RPMI7951 (cell line): ENCODE results near the gene FANCL. TPM values are rescaled to one million over a fixed set of nuclear protein-coding genes. Genes with fewer than 3 reads are reported as not detected.
"Not testable (repeated sequence)": the region's sequence is repeated elsewhere in the genome, so short reads cannot be mapped to it uniquely, and the experiment has no call there.

Experiments
- DNase-seq: peaks from one replicate; pipeline ENCODE4 v3.0.0-alpha.2; 2012; ENCODE audit warnings: low read depth
- total RNA-seq: library from RNA; depleted of rRNA; stranded (reverse); fragments of >200 nt; shearing (Covaris generic); gene quantifications from 2 replicates; pipeline ENCODE4 v1.2.3, GENCODE V29; 2014

FANCL gene
- total RNA-seq, 1 experiment from 2014 or later, result 56.4 TPM

DNA sequence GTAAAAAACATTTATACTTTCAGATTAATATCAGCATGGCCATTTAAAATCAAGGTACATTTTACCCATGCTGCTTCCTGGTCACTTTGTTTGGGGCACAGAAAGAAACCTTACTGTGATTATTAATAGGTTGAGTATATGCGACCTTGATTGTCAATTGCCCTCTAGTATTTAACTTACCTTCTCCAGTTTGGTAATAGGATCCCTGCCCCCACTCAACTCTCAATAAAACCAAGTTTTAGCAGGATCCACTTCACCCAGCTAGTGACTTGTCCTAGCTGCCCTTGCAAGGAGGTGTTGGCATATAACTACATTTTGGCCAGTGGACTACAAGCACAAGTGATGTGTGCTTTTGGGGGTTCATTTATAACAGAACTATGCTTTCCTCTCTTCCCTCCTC is 34.3 kb downstream of the FANCL start:
- DNase-seq, result no peak

DNA sequence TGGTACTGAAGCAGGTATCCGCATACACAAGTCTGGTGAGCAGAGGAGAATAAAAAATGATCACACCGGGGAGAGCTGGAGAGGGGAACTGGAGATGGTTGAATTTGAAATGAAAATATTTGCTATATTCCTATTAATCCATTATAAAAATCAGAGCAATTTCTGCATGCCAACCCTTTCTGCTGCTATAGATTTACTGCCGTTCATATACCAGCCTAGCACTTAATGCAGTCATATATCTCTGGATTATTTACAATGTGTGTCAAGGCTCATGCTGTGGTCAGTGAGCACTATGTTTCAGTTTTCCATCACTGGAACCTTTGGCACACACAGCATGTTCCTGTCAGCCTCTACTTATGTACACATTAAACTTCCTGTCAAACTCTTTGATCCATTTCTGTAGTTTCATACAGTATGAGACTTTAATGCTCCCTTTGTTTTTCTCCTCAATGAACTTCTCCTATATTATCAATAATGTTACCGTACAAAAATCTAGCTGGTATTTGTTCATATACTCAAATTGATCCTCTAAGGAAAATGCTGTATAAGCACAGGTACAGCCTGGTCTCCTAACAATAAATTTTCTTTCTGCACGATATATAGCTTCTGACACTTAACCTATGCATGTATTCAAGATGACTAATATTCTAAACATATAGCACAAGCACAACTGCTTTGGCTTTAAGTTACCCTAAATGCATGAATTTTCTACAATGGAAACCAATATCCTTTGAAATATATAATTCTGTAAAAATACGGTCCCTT is 36.7 kb downstream of the FANCL start:
- no peak for DNase-seq

DNA sequence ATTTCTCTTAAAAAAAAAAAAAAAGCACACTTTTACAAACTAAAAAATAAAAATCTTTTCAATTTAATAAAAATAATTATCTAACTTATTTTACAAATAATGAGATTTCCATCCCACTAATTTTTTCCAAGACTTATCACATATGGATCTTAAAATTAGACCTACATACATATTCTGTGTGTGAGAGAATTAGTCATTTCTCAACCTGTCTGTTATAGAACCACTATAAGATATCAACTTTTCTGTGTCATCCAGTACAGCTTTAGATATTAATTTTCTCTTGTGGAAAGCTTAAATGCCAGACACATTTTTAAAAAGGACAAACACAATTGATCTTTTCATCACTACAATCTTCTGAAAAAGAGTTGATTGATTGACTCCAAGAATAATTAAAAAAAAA is 38.1 kb downstream of the FANCL start:
- DNase-seq, result no peak

DNA sequence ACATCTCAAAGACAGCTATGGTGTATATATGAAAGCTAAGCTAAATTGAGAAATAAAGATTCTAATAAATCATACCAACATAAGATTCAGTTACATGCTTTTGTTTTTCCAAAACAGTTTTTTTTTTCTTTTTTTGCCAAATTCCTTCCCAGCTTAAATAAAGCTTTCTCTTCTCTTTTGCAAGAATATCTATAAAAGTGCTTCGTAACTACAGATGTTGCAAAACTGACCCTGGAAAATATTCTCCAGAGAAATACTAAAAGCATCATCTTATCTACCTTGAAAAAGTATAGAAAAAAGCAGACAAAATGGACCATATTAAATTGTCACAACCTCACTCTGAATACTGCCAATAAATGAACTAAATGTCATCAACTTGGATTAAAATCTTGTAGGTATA is 38.7 kb downstream of the FANCL start:
- DNase-seq, result no peak

DNA sequence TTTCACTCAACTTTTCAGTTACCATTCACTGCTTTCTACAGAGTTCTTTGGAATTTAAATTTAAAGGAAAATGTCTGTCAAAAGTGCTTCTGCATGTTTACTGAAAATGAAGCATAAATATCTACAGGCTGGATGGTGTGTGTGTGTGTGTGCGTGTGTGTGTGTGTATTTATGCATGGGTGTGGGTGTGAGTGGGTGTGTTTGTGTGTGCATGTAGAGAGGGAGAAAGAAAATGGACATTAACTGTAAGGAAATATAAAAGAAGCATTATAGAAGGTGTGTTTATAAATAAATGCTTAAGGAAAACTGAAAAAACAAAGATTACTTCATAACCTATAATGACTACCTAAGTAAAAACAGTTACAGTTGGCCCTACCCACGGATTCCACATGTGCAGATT is 43.2 kb downstream of the FANCL start:
- DNase-seq, result no peak

DNA sequence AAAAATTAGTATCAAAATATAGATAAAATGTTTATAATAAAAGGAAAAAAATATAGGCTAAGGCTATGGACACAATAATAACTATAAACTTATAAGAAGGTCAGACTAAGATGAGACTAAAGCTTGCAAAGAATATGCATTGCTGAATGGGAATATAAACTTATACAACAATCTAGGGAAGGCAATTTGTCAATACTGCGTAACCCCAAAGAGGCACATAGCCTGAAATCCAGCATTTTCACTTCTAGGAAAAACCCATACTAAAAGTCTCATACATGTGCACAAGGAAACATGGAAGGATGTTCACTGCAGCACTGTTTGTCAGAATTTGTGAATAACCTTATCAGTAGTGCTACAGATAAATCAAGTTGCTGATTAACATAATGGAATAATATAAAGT is 45.5 kb downstream of the FANCL start:
- no peak for DNase-seq

DNA sequence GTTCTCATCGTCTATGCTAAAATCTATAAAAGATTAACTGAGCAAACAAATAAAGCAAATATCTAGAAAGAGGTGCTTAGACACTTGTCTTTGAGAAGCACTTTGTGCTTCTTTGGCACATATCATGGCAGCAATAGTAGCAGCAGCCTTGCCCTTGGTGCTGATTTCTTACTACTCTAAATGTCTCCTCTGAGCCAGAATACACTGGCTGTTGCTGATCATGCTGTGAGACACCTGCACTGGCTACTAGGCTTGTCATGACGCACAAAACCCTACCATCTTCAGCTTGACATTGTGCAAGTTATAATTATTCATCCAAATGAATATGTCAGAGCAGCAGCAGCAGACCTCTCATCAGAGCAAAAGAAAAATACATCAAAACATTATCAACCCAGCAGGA is 46.7 kb downstream of the FANCL start:
- DNase-seq, result no peak

DNA sequence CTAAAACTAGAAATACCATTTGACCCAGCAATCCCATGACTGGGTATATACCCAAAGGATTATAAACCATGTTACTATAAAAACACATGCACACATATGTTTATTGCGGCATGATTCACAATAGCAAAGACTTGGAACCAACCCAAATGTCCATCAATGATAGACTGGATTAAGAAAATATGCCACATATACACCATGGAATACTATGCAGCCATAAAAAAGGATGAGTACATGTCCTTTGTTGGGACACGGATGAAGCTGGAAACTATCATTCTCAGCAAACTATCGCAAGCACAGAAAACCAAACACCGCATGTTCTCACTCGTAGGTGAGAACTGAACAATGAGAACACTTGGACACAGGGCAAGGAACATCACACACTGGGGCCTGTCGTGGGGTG is 54.1 kb downstream of the FANCL start:
- DNase-seq, result not testable (repeated sequence)

DNA sequence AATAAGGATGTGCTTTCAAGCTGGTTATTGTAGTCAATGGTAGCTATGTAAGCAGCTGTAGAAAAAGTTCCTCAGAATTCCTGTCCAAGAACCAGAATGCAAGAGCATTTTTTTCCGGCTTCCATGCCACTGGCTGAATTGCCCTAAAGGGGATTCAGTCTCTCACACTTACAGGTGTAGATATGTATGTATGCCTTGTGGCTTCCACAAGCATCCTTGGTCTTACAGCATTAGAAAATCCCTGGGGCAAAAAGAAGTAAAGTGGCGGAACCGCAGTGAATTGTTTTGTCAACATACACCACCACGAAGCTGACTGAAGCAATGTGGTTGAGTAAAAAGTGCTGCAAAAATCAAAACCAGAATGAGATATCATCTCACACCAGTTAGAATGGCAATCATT is 54.6 kb downstream of the FANCL start:
- DNase-seq, result peak; percentile 3

DNA sequence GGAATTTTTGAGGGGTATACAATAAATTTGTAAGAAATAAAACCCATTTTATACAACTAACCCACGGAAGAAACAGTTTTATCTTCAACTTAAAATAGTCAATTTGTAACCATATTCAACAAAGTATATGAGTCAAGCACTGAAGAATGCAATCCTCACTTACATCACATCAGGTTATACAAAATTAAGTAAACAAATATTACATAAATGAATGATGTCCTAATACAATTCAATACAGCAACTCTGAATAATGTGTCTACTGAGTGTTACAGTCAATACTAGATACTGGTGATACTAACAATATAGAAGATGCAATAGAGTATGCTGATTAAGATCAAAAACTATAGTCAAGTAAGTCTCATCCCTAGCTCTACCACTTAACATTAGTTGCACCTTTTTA is 58.6 kb downstream of the FANCL start:
- DNase-seq, result no peak

DNA sequence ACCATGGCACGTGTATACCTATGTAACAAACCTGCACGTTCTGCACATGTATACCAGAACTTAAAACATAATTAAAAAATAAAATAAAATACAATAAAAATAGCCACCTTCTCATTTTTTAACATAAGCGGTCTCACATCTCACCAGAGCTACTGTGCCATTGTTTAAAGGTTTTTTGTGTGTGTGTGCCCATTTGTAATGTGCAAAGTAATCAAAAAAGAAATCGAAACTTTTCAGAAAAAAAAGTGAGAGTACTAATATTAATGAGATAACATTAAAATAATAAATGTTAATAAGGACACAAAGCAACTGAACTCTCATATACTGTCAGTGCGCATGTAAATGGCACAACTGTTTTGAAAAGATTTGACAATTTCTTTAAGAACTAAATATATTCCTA is 60.5 kb downstream of the FANCL start:
- no peak for DNase-seq

DNA sequence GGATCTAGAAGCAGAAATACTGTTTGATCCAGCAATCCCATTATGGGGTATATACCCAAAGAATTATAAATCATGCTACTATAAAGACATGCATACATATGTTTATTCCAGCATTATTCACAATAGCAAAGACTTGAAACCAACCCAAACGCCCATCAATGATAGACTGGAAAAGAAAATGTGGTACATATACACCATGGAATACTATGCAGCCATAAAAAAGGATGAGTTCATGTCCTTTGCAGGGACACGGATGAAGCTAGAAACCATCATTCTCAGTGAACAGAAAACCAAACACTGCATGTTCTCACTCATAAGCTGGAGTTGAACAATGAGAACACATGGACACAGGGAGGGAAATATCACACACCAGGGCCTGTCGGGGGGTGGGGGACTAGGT is 61.0 kb downstream of the FANCL start:
- DNase-seq, result not testable (repeated sequence)

DNA sequence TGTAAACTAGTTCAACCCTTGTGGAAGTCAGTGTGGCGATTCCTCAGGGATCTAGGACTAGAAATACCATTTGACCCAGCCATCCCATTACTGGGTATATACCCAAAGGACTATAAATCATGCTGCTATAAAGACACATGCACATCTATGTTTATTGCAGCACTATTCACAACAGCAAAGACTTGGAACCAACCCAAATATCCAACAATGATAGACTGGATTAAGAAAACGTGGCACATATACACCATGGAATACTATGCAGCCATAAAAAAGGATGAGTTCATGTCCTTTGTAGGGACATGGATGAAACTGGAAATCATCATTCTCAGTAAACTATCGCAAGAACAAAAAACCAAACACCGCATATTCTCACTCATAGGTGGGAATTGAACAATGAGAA is 63.9 kb downstream of the FANCL start:
- not testable (repeated sequence) for DNase-seq

DNA sequence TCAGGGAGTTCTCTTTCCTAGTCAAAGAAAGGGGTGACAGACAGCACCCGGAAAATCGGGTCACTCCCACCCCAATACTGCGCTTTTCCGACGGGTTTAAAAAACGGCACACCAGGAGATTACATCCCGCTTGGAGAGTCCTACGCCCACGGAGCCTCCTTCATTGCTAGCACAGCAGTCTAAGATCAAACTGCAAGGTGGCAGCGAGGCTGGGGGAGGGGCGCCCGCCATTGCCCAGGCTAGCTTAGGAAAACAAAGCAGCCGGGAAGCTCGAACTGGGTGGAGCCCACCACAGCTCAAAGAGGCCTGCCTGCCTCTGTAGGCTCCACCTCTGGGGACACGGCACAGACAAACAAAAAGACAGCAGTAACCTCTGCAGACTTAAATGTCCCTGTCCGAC is 69.3 kb downstream of the FANCL start:
- not testable (repeated sequence) for DNase-seq

DNA sequence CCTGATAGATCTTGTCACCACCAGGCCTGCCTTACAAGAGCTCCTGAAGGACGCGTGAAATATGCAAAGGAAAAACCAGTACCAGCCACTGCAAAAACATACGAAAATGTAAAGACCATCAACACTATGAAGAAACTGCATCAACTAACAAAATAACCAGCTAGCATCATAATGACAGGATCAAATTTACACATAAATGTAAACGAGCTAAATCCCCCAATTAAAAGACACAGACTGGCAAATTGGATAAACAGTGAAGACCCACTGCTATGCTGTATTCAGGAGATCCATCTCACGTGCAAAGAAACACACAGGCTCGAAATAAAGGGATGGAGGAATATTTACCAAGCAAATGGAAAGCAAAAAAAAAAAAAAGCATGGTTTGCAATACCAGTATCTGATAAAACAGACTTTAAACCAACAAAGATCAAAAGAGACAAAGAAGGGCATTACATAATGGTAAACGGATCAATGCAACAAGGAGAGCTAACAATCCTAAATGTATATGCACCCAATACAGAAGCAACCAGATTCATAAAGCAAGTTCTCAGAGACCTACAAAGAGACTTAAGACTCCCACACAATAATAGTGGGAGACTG is 70.7 kb downstream of the FANCL start:
- not testable (repeated sequence) for DNase-seq

DNA sequence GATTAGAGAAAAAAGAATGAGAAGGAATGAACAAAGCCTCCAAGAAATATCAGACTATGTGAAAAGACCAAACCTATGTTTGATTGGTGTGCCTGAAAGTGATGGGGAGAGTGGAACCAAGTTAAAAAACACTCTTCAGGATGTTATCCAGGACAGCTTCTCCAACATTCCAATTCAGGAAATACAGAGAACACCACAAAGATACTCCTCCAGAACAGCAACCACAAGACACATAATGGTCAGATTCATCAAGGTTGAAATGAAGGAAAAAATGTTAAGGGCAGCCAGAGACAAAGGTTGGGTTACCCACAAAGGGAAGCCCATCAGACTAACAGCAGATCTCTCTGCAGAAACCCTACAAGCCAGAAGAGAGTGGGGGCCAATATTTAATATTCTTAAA is 71.3 kb downstream of the FANCL start:
- DNase-seq, result peak; percentile 4

DNA sequence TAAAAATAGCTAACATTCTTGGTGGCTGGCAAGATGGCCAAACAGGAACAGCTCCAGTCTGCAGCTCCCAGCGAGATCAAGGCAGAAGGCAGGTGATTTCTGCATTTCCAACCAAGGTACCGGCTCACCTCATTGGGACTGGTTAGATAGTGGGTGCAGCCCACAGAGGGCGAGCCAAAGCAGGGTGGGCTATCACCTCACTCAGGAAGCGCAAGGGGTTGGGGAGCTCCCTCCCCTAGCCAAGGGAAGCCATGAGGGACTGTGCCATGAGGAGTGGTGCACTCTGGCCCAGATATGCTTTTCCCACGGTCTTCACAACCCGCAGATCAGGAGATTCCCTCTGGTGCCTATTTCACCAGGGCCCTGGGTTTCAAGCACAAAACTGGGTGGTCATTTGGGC is 73.0 kb downstream of the FANCL start:
- DNase-seq, result not testable (repeated sequence)

DNA sequence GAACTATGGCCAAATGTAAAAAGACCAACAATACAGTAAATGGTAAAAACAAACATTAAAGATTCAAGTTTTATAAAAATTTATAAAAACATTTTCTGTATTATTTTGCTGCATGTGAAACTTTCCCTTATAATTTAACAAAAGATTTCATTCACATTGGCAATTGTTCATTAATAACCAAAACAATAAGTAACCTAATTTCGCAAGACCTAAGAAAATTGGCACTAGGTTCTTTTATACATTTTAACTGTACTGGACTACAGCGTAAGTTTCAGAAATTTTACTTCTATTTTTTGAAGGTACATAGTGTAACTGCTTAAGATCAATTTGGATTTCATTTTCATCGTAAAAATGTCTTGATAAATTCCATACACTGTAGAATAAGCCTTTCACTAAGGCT is 77.2 kb downstream of the FANCL start:
- no peak for DNase-seq

DNA sequence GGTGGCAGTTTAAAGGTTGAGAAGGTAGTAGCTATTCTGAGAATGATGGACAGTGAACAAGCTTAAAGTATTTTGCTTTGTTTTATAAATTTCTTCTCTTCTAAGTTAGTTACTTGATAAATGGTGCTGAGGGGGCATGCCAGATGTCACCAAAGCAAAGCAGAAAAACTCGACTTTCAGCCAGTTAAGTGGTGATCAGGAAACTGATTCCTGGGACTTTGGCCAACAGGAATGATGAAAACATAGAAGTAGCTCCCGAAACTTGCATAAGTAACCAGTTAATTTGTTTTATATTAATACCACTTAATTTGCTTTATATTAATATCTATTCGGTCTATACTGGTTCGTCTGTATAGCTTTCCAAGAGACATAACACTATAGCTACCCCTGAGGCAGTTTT is 82.6 kb downstream of the FANCL start:
- no peak for DNase-seq

DNA sequence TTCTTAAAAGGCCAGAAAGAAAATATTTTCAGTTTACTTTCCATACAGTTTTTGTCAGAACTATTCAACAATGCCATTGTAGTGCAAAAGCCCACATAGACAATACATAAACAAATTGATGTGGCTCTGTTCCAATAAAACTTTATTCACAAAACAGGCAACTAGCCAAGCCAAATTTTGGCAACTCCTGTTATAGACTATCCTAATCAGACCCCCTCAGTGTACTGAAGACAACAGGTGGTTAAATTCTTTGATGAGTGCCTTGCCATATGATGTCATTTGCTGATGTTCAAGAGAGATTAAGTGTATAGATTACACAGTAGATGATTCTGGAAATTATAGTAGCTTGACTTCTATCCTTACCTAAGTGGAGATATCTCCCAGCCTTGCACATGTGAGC is 83.4 kb downstream of the FANCL start:
- no peak for DNase-seq

DNA sequence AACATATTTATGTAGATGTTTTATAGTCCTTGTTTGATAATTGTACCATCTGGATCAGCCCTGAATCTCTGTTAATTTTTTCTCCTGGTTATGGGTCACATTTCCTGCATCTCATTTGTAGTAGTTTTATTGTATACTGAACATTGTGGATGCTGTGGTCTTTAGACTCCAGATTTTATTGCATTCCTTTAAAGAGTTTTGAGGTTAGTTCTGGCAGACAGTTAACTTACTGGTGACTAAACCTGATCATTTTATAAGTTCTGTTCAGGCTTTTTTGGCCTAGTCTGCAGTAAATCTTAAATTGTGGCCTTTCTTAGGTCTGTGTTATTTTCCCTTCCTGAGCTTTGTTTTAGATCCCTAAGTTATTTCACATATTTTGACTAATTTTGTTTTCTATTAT is 84.3 kb downstream of the FANCL start:
- peak; percentile 32 for DNase-seq

DNA sequence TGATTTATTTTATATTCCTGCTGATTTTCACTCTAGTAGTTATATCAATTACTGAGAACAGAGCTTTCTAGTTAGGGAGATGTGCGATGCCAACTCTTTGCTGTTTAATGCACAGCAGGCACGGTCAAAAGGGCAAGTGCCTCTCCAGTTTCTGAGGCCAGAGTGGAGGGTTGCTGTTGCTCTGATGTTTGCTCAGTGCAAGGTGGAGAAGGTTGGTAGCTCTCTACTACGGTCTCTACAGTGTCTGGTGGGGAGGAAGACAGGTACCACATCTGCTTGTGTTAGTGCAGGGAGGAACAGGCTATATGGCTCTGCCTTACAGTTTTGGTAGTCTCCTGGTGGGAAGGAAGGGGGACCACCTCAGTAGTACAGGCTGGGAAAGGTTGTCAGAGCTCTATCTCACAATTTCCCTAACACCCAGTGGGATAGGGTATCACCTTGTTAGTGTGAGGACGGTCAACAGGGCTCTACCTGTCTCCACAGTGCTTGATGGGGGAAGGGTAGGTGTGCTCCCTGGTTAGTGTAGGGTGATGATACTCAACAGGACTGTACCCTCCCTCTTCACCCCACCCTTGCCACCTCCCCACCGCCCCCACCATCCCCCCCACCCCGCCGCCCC is 85.9 kb downstream of the FANCL start:
- DNase-seq, result no peak

DNA sequence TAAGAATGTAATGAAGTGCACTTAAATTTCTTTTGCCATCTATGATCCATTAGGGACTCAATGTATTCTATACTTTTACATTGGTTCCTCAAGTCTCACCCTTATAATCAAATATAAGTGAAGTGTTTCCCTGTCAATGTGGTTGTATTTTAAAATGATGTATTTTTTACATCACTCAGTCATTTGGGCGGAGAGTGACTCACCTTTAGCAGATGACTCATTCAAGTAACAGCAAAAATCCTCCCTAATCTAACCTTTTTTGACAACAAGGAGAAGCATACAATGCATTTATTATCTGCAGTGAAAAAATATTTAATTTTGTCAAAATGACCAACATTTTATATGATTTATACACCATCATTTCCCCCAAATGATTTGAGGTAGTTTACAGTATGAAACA is 94.4 kb downstream of the FANCL start:
- DNase-seq, result peak; percentile 54
